ENCODE measurements around the gene WWTR1.
A peak's percentile ranks its signal among the peaks of the same experiment; 100 is the strongest.

The WWTR1 gene

DNA sequence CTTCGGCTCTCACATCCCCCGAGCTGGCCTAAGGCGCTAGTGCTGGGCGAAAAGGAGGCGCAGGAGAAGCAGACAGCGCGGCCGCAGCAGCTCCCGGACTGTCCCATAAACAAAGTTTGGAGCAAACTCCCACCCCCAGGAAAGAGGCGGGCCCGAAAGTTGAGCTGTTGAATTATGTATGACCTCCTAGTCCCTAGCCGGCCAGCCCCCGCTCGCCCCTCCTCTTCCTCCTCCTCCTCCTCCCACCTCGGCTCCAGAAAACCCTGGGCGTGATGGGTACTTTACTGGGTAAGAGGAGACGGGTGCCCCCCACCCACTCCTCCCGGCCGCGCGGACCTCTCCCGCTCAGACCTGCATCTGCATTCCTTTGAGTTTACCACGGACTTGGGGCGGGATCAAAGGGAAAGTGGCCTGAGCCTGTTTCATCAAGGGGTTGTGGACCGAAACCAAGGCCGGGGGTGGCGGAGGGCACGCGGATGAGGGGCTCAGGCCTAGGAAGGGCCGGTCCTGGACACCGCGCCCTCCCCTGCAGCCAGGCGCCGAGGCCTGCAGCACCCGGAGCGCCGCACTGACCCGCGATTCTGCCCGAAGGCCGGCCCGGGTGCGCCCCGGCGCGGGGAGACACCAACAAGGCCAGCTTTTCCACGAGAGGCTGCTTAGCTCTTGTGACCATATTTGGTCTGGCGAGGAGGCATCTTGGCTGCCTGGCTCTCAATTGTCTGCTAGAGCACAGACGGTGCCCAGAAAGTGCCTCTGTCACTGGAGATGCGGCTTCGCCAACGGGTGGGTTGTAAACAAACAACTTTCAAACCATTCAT is at the start of gene WWTR1:
WWTR1 (minus strand) TSS at position 100 of the 818 bp plus-strand sequence. CDS start 719 bp downstream, outside the sequence.
- DNase-seq, result peak; percentile 47
- Mint-ChIP-seq H3K9me3 (no peaks in the 10 kb centered on the region), H3K36me3 (peaks cover 0 to 4% of the 10 kb centered on the region in 2 donors), H3K27me3 (peaks cover 58 to 77% of the 10 kb centered on the region in 2 donors), H3K4me3 (peak within 1 kb of the TSS; percentile 93 to 96), H3K4me1 (peaks cover 7 to 19% of the 10 kb centered on the region in 2 donors), H3K27ac (peak within 1 kb of the TSS; percentile 95)
- ATAC-seq (replicated peaks), result peak; percentile 83

- no peaks in the 10 kb centered on the region for H3K9me3 Mint-ChIP-seq
- no peak for ATAC-seq (replicated peaks)
These were observed 49.1 kb upstream of the WWTR1 start for GRCh38 chr3:149706905-149707304.

GRCh38 chr3:149705416-149705815 is 47.6 kb upstream of the WWTR1 start:
- DNase-seq (no peak), ATAC-seq (replicated peaks) (no peak)
- no peak overlapping the region for H3K27ac Mint-ChIP-seq
- H3K4me3 Mint-ChIP-seq, result no peak overlapping the region
- no peaks in the 10 kb centered on the region for H3K9me3 Mint-ChIP-seq
- peaks cover 0 to 4% of the 10 kb centered on the region in 2 donors for H3K36me3 Mint-ChIP-seq
- peaks cover 0 to 6% of the 10 kb centered on the region in 2 donors for H3K27me3 Mint-ChIP-seq
- H3K4me1 Mint-ChIP-seq, result peaks cover 0 to 3% of the 10 kb centered on the region in 2 donors

More at GRCh38 chr3:149706905-149707304, 49.1 kb upstream of the WWTR1 start:
- Mint-ChIP-seq H3K36me3 (peaks cover 0 to 4% of the 10 kb centered on the region in 2 donors), H3K4me1 (peaks cover 0 to 2% of the 10 kb centered on the region in 2 donors), H3K27me3 (peaks cover 0 to 6% of the 10 kb centered on the region in 2 donors), H3K27ac (no peak overlapping the region), H3K4me3 (no peak overlapping the region)
- no peak for DNase-seq

- Mint-ChIP-seq H3K4me3 (no peak overlapping the region), H3K27me3 (peaks cover 0 to 6% of the 10 kb centered on the region in 2 donors), H3K9me3 (peaks cover 5 to 7% of the 10 kb centered on the region in 2 donors), H3K36me3 (peaks cover 4 to 8% of the 10 kb centered on the region in 2 donors), H3K27ac (no peak overlapping the region), H3K4me1 (peaks cover 0 to 3% of the 10 kb centered on the region in 2 donors)
- no peak for DNase-seq
- ATAC-seq (replicated peaks), result no peak
These were observed 45.6 kb upstream of the WWTR1 start for GRCh38 chr3:149703466-149703865.

DNA sequence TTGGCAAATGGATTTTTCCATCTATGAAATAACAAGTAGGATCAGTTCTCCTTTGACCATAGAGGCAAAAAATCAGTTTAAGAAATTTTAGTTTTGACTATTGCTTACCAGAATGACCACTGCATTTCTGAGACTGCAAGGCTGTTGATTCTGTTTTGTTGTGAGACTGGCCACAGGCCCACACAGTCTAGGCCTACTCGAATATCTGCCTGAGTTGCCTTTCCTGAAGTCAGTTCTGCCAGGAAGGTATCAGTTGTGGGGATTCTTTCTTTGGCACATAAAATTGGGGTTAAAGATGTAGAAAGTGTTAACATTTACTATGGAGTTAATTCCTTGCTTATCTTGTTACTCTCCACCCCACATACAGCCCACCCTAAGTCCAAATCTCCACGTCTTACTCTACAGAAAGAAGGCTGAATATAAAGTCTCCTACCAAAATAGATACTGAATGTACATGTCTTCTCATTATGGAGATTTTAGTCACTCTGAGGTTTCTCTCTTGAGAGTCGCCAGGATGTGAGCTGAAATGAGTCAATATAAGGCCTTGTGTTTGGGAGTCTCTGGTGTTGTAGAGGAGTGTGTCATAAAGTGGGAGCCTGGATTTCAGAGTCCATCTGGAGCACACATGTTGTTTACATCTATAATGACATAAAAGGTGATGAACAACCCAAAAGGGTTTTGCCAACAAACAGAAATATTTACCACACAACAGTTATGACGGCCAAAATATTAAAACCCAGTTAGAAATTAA is 45.0 kb upstream of the WWTR1 start:
- Mint-ChIP-seq H3K4me3 (no peak overlapping the region), H3K4me1 (peaks cover 0 to 3% of the 10 kb centered on the region in 2 donors), H3K27ac (no peak overlapping the region), H3K36me3 (peaks cover 4 to 12% of the 10 kb centered on the region in 2 donors), H3K27me3 (peaks cover 0 to 6% of the 10 kb centered on the region in 2 donors), H3K9me3 (peaks cover 11 to 12% of the 10 kb centered on the region in 2 donors)
- ATAC-seq (replicated peaks) (no peak), DNase-seq (no peak)

- peaks cover 17% of the 10 kb centered on the region in 2 donors for H3K9me3 Mint-ChIP-seq
- no peak overlapping the region for H3K27ac Mint-ChIP-seq
- H3K27me3 Mint-ChIP-seq, result peaks cover 0 to 6% of the 10 kb centered on the region in 2 donors
- H3K4me3 Mint-ChIP-seq, result no peak overlapping the region
- H3K4me1 Mint-ChIP-seq, result peaks cover 0 to 3% of the 10 kb centered on the region in 2 donors
- ATAC-seq (replicated peaks) (no peak), DNase-seq (no peak)
- H3K36me3 Mint-ChIP-seq, result peaks cover 4 to 19% of the 10 kb centered on the region in 2 donors
These were observed 44.1 kb upstream of the WWTR1 start for GRCh38 chr3:149701977-149702350.

DNA sequence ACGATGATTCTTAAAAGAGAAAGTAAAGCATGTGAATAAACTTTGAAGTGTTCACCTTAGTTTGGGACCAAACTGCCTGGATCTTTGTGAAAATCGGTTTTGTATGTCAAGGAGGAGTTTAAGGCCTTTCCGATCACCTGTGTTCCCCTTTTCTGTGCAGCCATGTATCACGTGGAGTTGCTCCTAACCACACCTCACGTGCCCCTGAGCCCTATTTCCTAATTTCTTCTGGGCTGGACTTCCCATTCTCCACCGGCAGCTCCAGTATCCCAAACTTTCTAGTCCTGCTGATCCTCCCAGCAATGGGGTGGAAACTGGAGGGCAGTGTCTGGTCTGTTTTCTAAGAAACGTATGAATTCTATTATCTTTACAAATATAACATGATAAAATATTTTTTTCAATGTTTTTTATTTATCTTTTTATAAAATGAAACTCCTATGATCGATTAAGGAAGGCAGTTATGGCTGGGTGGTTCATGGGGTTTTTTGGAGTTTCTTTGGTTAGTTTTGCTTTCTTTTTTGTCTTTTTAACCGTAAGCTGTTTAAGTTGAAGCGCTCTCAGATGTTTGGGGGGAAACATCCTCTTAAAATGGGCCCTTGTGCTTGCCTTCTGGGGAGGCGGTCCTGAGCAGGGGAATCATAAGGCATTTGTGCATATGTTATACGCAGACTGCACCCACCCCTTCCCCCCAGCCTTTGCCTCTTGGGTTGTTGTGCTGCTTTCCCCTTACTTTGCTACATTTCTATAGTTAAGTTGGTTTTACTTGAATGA is 43.6 kb upstream of the WWTR1 start:
- no peak for ATAC-seq (replicated peaks)
- peaks cover 0 to 6% of the 10 kb centered on the region in 2 donors for H3K27me3 Mint-ChIP-seq
- H3K36me3 Mint-ChIP-seq, result peaks cover 4 to 19% of the 10 kb centered on the region in 2 donors
- peaks cover 17 to 19% of the 10 kb centered on the region in 2 donors for H3K9me3 Mint-ChIP-seq
- H3K4me3 Mint-ChIP-seq, result no peak overlapping the region
- no peak overlapping the region for H3K27ac Mint-ChIP-seq
- H3K4me1 Mint-ChIP-seq, result peaks cover 0 to 3% of the 10 kb centered on the region in 2 donors
- DNase-seq, result no peak

GRCh38 chr3:149688122-149688757 is 30.4 kb upstream of the WWTR1 start:
- DNase-seq (no peak), ATAC-seq (replicated peaks) (no peak)
- no peak overlapping the region for H3K4me3 Mint-ChIP-seq
- H3K27me3 Mint-ChIP-seq, result peaks cover 29 to 30% of the 10 kb centered on the region in 2 donors
- no peak overlapping the region for H3K27ac Mint-ChIP-seq
- H3K4me1 Mint-ChIP-seq, result no peaks in the 10 kb centered on the region
- H3K9me3 Mint-ChIP-seq, result peaks cover 3 to 5% of the 10 kb centered on the region in 2 donors
- peaks cover 2 to 10% of the 10 kb centered on the region in 2 donors for H3K36me3 Mint-ChIP-seq

- Mint-ChIP-seq H3K27me3 (peaks cover 28 to 30% of the 10 kb centered on the region in 2 donors), H3K9me3 (peaks cover 3% of the 10 kb centered on the region in 2 donors), H3K27ac (no peak overlapping the region), H3K4me3 (no peak overlapping the region), H3K4me1 (no peaks in the 10 kb centered on the region), H3K36me3 (peaks cover 2 to 10% of the 10 kb centered on the region in 2 donors)
- no peak for DNase-seq
- no peak for ATAC-seq (replicated peaks)
These were observed 29.2 kb upstream of the WWTR1 start for GRCh38 chr3:149686996-149687395.

- ATAC-seq (replicated peaks), result no peak
- Mint-ChIP-seq H3K27me3 (peaks cover 11 to 13% of the 10 kb centered on the region in 2 donors), H3K4me3 (no peak overlapping the region), H3K36me3 (no peaks in the 10 kb centered on the region), H3K4me1 (no peaks in the 10 kb centered on the region), H3K9me3 (no peaks in the 10 kb centered on the region), H3K27ac (no peak overlapping the region)
- DNase-seq, result no peak
These were observed 20.6 kb upstream of the WWTR1 start for GRCh38 chr3:149678351-149678950.

DNA sequence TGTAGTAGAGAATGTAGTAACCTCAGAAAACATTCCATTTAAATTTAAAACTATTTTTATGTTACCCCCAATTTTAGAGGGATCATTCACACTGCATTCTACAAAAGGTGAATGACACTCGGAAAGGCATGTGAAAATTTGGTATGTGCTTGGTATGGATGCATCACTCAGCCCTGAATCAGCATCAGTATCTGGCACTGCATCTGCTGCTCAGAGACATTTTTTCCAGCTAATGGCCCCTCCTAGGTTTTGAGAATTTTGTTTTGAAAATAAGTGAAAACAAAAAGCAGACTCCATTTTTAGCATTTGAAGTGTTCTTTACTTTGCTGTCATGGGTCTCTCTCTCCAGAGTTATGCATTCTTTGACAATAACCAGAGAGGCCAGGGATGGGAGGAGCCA is 15.6 kb upstream of the WWTR1 start:
- H3K4me3 Mint-ChIP-seq, result no peak overlapping the region
- no peak overlapping the region for H3K27ac Mint-ChIP-seq
- peaks cover 15 to 22% of the 10 kb centered on the region in 2 donors for H3K27me3 Mint-ChIP-seq
- H3K9me3 Mint-ChIP-seq, result no peaks in the 10 kb centered on the region
- ATAC-seq (replicated peaks) (no peak), DNase-seq (no peak)
- H3K36me3 Mint-ChIP-seq, result no peaks in the 10 kb centered on the region
- H3K4me1 Mint-ChIP-seq, result no peaks in the 10 kb centered on the region

DNA sequence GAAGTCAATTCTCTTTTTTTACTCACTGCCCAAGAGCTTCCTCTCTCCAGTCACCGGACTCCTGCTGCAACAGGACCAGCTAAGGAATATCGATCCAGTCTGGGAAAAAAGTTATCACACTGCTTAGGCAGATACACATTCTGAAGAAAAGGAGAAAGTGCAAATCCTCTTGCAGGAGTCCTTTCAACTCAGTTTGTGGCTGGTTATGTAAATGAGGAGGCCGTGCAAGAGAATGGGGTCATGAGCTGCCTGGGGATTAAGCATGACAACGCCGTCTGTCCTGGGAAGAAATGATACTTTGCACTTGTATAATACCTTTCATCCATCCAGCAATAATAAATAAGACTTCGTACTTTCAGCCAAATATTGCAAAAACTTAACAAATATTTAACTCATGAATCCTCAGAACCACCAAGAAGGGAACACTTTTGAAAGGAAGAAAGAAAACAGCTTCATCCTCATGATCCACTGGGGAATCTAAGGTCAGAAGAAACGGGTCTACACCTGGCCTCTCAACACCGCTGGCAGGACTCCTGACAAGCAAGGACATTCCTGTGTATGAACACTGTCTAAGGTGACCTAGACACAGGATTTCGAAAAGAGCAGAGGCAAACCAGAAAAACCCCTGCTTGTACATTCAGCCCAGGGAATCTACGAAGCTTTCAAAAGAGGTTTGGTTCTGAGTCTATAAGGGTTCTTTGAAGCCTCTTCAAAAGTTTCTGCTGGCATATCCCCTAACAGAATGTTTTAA is 13.1 kb upstream of the WWTR1 start:
- Mint-ChIP-seq H3K36me3 (no peaks in the 10 kb centered on the region), H3K27ac (no peak overlapping the region), H3K27me3 (peaks cover 10 to 20% of the 10 kb centered on the region in 2 donors), H3K4me1 (no peaks in the 10 kb centered on the region), H3K4me3 (no peak overlapping the region), H3K9me3 (no peaks in the 10 kb centered on the region)
- DNase-seq (no peak), ATAC-seq (replicated peaks) (no peak)

GRCh38 chr3:149667576-149667975 is 9.8 kb upstream of the WWTR1 start:
- ATAC-seq (replicated peaks) (no peak), DNase-seq (no peak)
- H3K4me1 Mint-ChIP-seq, result no peaks in the 10 kb centered on the region
- no peaks in the 10 kb centered on the region for H3K36me3 Mint-ChIP-seq
- H3K27me3 Mint-ChIP-seq, result peaks cover 17 to 29% of the 10 kb centered on the region in 2 donors
- H3K4me3 Mint-ChIP-seq, result no peak overlapping the region
- H3K9me3 Mint-ChIP-seq, result no peaks in the 10 kb centered on the region
- H3K27ac Mint-ChIP-seq, result no peak overlapping the region

Data from stimulated activated naive B cell treated with anti-CD40 and anti-IgM and Interleukin-4, amounts not matched to agents 10 μg/mL and 1 μg/mL and 100 μg/mL, for 72 hours (primary cell).